Mucosa of gallbladder (tissue), 1 donor: Measurements from ENCODE around the gene MAN2A2. TPM values are rescaled to one million over a fixed set of nuclear protein-coding genes. Genes with fewer than 3 reads are reported as not detected.
"Not testable (repeated sequence)": the region's sequence is repeated elsewhere in the genome, so short reads cannot be mapped to it uniquely, and the experiment has no call there.

Experiments used
- DNase-seq: peaks from one replicate; pipeline ENCODE4 v3.0.0-alpha.2; 2020; ENCODE audit warnings: low spot score
- total RNA-seq: library from RNA; stranded (reverse); gene quantifications from one replicate; pipeline ENCODE4 v1.2.1, GENCODE V29; 2021
- donor health status: DM: no; HTN: no; CAD: no.

MAN2A2 gene
- total RNA-seq, 1 donor from 2014 or later = 95.4 TPM

DNA sequence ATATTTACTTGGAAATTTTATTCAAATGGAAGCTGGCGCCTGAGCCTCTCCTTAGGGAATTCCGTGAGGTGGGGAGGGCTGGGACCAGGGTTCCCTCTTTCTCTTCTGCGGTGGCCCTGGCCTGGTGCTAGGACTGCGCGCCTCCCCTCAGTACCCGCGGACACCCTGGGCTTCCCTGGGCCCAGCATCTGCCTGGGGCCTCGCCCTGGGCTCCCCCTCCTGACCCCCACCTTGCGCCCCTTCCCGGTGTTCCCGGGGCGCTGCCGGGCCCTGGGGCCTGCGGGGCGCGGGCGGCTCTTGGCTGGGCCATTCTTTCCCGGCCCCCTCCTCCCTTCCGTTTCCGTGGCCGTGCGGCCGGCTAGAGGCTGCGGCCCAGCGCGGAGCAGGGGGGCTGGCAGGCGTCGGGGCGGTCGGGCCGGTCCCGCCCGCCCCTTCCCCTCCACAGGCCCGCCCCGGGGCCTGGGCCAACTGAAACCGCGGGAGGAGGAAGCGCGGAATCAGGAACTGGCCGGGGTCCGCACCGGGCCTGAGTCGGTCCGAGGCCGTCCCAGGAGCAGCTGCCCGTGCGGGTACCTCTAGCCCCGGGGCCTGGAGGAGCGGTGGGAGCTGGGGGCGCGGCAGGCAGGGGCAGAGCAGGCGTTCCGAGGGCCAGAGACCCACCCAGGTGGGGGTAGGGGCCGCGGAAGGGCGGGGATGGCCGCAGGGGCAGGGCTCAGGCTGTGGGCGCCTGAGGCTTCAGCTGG lies 19.0 kb upstream of the MAN2A2 start, which contains the start of gene FES:
Gene FES, plus strand, starts transcription at position 529 of the 743 bp plus-strand sequence. CDS start 542 bp downstream, outside the sequence.
- DNase-seq = peak; percentile 50

DNA sequence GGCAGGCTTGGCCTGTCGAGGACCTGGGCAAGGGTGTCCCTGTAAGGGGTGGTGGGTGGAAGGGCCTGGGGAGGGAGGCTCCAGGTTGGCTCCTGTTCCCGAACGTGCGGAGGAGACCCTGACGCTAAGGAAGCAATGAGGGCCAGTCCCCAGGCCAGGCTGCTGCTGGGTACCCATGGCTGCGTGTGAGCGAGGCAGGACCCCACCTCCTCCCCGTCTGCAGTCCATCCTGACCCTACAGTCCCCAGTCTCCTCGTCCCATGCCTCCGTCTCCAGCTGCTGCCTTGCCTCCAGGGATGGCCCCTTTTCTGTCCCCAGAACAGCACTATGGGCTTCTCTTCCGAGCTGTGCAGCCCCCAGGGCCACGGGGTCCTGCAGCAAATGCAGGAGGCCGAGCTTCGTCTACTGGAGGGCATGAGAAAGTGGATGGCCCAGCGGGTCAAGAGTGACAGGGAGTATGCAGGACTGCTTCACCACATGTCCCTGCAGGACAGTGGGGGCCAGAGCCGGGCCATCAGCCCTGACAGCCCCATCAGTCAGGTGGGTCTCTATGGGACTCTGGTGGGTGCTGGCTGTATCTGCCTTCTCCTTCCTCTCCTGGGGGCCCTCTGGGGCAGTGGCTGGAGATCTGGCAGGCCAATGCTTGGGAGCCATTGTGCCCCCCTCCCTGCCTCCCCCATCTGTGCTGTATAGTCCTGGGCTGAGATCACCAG lies 18.2 kb upstream of the MAN2A2 start:
- DNase-seq = no peak

DNA sequence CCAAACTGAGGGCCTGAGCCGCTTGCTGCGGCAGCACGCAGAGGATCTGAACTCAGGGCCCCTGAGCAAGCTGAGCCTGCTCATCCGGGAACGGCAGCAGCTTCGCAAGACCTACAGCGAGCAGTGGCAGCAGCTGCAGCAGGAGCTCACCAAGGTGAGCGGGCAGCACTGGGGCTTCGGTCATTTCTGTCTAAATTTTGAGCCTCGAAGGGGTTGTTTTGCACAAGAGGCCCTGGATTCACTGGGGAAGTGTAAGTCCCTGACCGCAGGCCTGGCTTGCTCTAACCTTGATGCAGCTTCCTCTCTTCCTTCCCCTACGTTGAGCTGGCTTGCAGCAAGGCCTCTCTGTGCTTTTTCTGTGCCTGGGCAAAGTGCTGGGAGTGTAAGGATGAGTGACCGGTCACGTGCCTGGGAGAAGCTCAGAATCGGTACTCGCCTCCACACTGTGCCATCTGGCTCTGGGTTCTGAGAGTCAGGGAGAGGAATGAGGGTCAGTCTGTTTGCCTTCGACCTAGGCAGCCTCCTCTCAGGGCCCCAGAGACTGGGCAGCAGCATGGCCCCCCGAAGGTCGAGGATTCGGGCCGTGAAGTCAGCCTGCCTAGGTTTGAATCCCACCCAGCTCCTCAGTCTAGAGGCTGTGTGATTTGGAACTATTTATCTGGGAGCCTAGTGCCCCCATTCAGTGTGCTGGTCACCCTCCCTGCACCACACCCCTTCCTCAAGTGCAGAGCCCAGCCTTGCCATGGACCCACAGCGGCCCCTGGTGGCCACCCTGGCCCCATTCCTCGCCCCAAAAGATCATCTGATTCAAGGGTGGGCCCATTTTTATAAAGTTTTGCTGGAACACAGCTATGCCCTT lies 17.4 kb upstream of the MAN2A2 start:
- peak; percentile 67 for DNase-seq

DNA sequence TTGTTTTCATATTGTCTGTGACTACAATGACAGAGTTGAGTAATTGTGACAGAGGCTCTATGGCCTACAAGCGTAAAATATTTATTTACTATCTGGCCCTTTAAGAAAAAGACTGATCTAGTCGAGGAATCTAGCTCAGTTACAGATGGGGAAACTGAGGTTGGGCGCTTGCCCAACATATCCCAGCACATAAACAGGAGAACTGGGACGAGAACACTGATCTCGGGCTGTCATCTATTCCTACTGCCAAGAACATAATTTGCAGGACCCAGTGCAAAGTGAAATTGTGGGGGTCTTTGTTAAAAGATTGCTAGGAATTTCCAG lies 16.8 kb upstream of the MAN2A2 start:
- DNase-seq = no peak

DNA sequence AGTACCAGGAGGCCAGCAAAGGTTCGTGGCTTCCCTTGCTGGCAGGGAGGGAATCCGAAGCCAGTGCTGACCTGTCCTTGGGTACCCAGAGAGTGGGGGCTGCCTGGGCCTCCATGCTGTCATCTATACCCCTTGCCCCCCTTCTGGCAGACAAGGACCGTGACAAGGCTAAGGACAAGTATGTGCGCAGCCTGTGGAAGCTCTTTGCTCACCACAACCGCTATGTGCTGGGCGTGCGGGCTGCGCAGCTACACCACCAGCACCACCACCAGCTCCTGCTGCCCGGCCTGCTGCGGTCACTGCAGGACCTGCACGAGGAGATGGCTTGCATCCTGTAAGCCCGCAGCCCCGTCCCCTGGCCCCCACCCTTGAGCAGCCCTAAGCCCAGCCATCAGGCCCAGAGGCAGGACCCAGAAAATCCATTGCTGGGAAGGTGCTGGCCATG lies 16.0 kb upstream of the MAN2A2 start:
- no peak for DNase-seq

DNA sequence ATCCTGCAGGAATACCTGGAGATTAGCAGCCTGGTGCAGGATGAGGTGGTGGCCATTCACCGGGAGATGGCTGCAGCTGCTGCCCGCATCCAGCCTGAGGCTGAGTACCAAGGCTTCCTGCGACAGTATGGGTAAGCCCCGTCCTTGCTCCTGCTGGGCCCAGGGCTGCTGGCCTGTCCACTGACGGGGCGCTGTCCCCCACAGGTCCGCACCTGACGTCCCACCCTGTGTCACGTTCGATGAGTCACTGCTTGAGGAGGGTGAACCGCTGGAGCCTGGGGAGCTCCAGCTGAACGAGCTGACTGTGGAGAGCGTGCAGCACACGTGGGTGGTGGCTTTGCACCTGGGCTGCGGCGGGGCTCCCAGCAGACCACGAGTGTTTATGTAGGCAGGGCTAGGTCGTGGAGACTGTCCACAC lies 13.8 kb upstream of the MAN2A2 start:
- DNase-seq = no peak

DNA sequence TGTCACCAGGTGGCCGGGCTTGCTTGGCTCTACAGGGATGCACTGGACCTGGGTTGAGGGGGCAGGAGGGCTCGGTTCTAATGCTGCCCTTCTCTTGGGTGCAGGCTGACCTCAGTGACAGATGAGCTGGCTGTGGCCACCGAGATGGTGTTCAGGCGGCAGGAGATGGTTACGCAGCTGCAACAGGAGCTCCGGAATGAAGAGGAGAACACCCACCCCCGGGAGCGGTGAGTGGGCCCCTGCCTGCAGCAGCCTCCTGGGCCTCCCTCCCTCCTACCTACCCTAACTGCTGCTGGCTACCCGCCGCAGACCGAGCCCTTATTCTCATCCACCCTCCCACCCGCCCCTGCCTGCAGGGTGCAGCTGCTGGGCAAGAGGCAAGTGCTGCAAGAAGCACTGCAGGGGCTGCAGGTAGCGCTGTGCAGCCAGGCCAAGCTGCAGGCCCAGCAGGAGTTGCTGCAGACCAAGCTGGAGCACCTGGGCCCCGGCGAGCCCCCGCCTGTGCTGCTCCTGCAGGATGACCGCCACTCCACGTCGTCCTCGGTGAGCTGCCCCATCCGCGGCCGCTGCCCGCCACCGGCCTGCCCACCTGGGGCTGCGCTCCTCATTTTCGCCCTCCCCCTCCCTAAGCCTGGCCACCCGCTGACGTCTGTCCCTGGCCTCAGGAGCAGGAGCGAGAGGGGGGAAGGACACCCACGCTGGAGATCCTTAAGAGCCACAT lies 13.2 kb upstream of the MAN2A2 start:
- no peak for DNase-seq

DNA sequence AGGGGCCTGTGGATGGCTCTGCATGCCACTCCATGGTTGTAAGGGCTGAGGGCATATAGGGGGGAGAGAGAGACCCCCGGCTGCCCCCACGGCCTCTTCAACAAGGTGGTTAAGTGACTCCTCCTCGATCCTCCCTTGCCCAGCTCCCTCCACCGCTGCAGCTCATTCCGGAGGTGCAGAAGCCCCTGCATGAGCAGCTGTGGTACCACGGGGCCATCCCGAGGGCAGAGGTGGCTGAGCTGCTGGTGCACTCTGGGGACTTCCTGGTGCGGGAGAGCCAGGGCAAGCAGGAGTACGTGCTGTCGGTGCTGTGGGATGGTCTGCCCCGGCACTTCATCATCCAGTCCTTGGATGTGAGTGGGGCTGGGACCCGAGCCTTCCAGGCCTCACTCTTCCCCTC lies 12.3 kb upstream of the MAN2A2 start:
- DNase-seq = no peak

DNA sequence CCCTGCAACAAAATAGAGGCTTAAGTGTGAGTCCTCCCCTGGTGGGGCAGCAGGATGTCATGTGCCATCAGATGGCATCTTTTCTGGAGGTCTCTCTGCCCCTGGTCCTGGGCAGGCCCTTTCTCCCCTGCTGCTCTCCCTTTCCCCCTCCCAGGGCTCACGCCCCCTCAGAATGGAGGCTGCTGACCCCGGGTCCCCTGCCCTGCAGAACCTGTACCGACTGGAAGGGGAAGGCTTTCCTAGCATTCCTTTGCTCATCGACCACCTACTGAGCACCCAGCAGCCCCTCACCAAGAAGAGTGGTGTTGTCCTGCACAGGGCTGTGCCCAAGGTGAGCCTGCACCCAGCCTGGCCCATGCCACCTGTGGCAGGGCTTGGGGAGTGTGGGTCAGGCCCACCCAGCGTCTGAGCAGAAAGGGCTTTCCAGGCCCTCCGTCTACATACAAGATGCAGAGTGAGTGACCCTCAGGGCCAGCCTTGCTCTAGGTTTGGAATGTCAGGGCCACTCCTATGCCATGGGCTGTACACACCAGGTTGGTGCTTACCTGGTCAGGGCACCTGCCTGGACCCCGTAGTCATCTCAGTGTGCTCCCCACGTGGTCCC lies 11.7 kb upstream of the MAN2A2 start:
- DNase-seq = no peak

DNA sequence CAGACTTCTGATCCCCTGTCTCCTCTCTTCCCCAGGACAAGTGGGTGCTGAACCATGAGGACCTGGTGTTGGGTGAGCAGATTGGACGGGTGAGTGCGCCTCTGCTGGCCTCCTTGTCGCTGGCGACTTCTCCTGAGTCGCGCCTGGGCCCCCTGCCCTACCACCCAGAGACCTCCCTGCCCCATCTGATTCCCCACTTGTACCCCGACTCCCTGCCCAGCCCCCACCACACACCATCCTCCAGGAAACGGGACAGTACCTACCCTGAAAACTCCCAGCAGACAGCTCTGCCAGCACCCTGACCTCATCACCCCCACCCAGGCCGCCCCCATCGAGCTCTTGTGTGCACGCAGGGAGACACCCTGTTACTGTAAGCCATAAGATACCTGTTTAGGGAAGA lies 11.1 kb upstream of the MAN2A2 start:
- no peak for DNase-seq

DNA sequence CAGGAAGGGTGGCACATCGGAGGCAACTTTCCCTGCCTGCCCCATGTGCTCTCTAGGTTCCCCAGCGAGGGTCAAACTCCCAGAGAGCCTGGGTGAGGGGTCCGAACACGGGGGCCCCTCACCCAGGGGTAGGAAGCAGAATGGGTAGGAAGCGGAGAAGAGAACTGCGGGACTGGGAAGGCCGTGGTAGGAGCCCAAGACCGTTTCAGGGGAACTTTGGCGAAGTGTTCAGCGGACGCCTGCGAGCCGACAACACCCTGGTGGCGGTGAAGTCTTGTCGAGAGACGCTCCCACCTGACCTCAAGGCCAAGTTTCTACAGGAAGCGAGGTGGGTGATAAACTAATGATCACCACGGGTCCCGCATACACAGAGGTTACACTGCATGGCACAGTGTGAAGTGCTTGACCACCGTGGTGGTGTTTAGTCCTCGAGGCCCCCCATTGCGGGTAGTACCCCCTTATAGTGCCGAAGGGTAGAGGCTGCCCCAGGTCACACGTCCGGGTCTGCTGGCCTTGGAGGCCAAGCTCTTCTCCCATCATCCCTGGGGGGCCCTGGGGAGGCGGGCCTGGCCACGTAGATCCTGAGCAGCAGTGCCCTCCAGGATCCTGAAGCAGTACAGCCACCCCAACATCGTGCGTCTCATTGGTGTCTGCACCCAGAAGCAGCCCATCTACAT lies 10.5 kb upstream of the MAN2A2 start:
- DNase-seq = no peak

DNA sequence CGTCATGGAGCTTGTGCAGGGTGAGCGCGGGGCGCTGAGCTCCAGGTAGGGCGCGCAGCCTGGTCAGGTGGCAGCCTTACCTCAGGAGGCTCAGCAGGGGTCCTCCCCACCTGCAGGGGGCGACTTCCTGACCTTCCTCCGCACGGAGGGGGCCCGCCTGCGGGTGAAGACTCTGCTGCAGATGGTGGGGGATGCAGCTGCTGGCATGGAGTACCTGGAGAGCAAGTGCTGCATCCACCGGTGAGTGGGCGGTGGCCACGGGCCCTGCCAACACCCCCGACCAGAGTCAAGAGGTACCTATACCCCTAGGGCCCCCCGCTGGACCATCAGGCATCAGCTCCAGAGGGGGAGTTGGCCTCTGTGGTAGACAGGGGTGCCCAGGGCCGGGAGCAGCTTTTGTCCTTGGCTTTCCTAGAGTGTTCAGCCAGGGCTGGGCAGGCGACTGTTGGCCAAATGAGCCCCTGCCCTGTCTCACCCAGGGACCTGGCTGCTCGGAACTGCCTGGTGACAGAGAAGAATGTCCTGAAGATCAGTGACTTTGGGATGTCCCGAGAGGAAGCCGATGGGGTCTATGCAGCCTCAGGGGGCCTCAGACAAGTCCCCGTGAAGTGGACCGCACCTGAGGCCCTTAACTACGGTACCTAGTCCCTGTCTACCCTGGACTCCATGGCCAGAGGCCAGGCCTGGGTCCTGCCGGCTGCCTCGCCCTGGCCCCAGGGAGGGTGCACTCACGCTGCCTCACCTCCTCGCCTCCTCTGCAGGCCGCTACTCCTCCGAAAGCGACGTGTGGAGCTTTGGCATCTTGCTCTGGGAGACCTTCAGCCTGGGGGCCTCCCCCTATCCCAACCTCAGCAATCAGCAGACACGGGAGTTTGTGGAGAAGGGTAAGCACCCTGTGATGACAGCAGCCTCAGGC lies 9.7 kb upstream of the MAN2A2 start:
- no peak for DNase-seq

DNA sequence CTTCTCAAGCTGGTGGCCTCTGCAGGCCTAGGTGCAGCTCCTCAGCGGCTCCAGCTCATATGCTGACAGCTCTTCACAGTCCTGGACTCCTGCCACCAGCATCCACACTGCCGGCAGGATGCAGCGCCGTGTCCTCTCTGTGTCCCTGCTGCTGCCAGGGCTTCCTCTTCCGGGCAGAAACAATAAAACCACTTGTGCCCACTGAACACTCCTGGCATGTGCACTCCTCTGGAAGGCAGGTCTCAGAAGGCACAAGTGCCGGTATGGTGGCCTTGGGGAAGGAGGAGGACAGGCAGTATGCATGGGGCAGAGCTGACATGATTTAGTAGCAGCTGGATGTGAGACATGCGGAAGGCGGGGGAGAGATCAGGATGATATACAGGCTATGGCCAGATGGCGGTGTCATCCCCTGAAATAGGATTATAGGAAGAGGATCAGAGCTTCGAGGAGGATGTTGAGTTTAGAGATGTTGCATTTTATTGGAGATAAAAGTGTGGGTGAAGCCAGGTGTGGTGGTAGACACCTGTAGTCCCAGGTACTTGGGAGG lies 7.5 kb upstream of the MAN2A2 start:
- DNase-seq = no peak

DNA sequence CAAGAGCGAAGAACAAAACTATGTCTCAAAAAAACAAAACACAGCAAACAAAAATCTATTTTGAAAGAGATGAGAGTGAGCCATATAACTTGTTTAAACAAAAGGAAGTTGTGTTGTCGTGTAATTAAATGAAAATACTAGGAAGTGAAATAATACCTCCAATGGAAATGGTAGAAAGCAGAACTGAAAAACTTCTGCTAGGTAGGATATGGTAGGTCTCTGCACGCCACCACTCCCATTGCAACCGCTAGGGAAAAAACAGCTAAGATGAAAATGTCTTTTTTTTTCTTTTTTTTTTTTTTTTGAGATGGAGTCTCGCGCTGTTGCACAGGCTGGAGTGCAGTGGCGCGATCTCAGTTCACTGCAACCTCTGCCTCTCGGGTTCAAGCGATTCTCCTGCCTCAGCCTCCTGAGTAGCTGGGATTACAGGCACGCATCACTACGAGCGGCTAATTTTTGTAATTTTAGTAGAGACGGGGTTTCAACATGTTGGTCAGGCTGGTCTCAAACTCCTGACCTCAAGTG lies 5.9 kb upstream of the MAN2A2 start:
- not testable (repeated sequence) for DNase-seq

DNA sequence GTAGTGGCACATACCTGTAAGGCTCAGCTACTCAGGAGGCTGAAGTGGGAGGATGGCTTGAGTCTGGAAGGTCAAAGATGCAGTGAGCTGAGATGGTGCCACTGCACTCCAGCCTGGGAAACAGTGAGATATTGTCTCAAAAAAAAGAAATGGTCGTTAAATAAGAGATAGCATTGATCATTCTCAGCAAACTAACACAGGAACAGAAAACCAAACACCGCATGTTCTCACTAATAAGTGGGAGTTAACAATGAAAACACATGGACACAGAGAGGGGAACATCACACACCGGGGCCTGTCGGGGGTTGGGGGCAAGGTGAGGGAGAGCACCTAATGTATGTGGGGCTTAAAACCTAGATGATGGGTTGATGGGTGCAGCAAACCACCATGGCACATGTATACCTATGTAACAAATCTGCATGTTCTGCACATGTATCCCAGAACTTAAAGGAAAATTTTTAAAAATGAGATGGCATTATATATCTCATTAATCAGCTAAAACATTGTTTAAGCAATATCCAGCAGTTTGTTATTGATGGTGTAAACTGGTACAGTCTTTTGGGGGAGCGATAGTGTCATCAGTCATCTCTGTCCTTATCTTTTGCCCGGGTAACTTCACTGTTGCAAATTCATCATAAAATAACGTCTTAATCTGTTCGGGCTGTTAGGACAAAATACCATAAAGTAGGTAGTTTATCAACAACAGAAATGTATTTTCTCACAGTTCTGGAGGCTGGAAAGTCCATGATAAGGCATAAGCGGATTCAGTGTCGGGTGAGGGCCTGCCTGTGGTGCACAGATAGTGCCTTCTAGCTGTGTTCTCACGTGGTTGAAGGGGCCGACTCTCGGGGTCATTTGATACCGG lies 1.7 kb upstream of the MAN2A2 start:
- no peak for DNase-seq

DNA sequence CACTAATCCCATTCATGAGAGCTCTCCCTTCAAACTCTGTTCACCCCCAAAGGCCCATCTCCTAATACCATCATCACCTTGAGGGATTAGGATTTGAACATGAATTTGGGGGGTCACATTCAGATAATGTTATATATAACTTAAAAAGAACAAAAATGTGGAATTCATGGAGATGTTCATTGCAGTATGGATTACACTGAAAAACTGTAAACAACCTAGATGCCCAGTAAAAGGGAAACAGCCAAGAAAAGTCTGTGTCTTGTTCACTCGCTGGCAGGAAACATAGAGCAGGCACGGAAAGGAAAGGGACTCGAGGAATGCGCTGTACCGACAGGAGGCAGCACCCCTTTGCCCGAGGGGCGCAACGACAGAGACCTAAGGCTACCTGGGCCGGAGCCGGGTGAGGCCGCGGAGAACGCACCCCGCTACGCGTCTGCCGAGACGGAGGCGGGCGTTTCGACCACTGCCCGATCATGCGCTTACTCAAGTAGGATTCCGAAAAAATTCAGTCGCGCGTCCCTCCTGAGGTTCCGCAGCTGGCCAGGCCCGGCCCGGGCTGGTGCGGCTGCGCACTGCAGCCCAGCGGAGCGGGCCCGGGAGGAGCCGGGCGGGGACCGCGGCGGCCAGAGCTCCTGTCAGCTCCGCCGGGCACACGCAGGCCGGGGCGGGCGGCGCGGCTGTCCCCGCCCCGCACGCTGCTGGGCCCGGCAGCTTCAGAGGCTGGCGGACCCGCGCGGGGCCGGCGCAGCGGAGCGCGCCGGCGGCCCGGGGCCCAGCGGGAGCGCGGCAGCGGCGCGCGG lies 862 bp upstream of the MAN2A2 start:
- peak; percentile 68 for DNase-seq
